Measurements from ENCODE around the gene TBC1D25.
"Not testable (repeated sequence)": the region's sequence is repeated elsewhere in the genome, so short reads cannot be mapped to it uniquely, and the experiment has no call there.

The TBC1D25 gene

GRCh38 chrX:48516987-48517386, 22.5 kb upstream of the TBC1D25 start:
- no peak for DNase-seq

- not testable (repeated sequence) for DNase-seq
These were observed 20.0 kb upstream of the TBC1D25 start for GRCh38 chrX:48519481-48519880.

DNA sequence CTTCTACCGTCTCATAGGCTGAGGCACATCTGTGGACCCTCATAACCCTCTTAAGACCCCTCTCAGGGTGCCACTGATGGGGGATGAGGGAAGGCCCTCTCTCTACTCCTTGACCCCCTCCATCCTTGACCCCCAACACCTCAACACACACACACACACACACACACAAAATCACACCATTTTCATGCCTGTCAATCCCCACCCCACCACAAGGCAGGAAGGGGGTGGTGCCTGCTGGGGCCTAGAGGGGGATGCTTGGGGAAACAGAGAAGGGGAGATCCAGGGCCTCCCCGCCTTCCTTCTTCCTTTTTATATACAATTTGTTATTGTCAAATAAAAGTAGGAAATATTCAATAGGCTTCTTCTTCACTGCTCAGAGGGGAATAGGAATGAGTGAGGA, 19.1 kb upstream of the TBC1D25 start:
- no peak for DNase-seq

DNA sequence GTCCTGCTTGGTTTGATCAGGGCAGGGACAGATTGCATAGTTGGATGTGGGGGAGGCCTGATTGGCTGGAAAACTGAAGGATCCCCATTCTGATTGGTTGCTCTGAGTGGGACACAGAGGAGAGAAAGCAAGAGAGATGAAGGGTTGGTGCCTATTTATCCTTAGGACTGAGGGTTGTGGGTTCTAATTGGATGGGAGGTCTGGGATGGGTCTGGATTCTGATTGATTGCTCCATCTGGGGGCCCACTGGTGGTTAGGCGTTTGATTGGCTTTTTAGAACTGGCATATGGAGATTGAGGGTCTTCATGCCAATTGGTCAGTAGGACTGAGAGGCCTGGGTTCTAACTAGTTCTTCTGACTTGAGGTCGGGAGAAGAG, 18.6 kb upstream of the TBC1D25 start:
- DNase-seq, result no peak

GRCh38 chrX:48521353-48522243, 17.9 kb upstream of the TBC1D25 start, which contains the start of gene EBP:
TSS of gene EBP (plus strand) at chrX:48521808. CDS start at chrX:48523772, 1,964 bp downstream.
- DNase-seq, result peak; percentile 96

DNA sequence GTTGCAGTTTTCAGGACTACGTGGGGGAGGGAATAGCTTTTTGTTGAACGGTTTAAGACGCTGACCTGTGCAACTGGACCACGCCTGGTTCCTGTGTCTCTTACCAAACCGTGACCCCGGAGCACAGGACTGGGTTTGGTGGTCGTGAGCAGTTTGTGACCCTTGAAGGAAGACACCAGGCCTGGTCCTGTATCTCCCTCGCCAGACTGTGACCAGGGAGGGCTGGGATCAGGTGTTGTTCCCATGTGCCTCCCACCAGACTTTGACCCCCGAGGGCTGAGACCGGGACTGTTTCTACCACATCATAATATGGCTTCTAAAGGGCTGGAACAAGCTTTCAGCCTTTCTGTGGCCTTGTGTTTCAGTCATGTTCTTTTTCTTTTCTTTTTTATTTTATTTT, 17.2 kb upstream of the TBC1D25 start:
- DNase-seq, result no peak

DNA sequence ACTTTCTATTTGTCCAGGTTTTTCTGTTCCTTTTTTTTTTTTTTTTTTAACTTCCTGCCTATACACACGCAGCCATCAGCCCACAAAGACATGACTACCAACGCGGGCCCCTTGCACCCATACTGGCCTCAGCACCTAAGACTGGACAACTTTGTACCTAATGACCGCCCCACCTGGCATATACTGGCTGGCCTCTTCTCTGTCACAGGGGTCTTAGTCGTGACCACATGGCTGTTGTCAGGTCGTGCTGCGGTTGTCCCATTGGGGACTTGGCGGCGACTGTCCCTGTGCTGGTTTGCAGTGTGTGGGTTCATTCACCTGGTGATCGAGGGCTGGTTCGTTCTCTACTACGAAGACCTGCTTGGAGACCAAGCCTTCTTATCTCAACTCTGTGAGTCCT, 15.8 kb upstream of the TBC1D25 start:
- DNase-seq, result no peak

DNA sequence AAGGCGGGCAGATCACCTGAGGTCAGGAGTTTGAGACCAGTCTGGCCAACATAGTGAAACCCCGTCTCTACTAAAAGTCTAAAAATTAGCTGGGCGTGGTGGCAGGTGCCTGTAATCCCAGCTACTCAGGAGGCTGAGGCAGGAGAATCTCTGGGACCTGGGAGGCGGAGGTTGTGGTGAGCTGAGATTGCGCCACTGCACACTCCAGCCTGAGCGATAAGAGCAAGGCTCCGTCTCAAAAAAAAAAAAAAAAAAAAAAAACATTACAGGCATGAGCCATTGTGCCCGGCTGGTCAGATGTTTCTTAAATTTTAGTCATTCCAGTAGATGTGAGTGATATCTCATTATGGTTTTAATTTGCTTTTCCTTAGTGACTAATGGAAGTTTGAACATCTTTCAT, 13.7 kb upstream of the TBC1D25 start:
- DNase-seq, result not testable (repeated sequence)

DNA sequence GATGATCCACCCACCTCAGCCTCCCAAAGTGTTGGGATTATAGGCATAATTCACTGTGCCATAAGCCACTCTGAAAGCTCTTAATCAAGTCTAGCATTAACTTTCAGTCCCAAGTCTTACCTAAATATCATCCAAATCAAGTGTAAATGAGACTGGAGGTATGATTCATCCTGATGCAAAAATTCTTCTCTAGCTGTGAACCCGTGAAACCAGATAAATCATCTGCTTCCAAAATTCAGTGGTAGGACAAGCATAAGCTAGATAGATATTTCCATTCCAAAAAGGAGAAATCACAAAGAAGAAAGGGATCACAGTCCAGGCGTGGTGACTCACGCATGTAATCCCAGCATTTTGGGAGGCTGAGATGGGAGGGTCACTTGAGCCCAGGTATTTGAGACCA, 8.8 kb upstream of the TBC1D25 start:
- DNase-seq, result no peak

DNA sequence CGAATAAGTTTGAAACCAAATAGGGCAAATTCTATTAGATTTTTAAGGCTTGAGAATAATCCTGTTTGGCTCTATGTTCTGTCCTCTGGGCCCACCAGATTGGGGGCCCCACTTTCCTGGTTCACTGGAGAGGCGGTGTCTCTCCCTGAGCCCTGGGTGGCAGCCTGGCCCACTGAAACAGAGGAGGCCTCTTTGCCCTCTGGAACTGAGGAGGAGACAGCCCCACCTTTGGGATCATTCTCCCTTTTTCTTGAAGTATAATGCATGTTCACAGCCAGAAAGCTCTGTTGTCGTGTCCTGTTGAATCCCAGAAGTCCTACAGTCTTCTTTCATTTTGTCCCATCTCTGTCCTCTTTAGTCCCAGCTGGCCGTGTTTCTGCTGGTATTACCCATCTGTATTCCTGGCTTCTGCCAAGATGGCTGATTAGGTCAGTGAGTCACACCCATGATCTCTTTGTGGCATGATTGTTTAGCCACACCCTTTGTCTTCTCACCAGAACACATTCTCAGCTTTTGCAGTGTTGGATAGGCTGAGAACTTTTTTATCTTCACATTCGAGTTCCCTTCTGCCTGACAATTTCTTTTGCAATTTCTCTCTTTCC, 8.1 kb upstream of the TBC1D25 start:
- no peak for DNase-seq

DNA sequence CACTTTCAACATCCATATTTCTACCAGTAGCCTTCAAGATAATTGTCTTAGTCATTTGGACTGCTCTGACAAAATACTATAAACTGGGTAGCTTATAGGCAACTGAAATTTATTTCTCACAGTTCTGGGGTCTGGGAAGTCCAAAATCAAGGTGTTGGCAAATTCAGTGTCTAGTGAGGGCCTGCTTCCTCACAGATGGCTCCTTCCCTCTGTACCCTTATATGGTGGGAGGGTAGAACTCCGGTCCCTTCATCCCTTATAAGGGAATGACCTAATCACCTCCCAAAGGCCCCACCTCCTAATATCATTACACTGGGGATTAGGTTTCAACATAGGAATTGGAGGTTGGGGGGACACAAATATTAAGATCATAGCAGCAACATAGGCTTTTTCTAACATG, 7.4 kb upstream of the TBC1D25 start:
- no peak for DNase-seq

DNA sequence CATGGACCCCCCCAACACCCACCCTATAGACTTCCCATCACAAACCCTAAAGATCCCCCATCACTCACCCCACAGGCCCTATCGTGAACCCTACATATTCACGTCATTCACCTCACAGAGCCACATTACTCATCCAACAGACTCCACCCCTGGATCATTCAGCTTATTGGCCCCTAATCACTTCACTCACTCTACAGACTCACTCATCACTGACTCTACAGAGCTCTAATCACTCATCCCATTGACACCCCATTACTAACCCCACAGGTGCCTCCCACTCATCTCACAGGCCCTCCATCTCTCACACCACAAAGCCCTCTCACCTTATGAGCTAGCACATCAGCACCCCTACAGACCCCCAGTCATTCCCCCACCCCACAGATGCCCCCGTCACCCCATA, 6.3 kb upstream of the TBC1D25 start:
- DNase-seq, result no peak

DNA sequence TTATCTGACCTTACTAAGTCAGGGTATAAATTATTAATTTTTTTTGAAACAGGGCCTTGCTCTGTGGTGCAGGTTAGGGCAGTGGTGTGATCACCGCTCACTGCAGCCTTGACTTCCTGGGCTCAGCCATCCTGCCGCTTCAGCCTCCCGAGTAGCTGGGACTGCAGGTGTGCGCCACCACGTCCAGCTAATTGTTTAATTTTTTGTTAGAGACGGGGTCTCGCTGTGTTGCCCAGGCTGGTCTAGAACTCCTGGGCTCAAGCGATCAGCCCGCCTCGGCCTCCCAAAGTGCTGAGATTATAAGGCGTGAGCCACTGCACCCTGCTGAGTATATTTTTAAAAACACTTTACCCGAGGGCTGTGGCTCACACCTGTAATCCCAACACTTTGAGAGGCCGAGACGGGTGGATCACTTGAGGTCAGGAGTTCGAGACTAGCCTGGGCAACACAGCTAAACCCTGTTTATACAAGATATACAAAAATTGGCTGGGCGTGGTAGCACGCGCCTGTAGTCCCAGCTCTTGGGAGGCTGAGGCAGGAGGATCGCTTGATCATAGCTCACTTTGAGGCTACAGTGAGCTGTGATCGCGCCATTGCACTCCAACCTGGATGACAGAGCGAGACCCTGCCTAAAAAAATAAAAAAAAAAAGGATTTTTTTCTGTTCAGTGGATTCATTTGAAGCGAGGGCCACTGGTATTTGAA, 721 bp upstream of the TBC1D25 start:
- DNase-seq, result no peak

DNA sequence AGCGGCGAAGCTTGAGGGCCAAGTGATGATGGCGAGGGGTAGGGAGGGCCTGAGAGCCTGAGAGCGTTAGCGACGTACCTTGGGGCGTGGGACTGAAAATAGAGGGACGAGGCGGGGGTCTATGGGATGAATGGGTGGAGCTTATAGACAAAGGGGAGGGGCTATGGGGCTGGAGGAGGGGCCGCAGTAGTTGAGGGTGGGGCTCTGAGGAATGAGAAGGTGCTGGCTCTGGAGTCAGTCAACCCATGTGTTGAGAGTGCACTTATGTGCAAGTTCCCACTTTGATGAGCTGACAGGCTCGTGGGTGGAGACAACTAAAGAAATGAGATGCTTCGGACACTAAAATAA, 488 bp downstream of the TBC1D25 start:
- DNase-seq, result peak; percentile 59

DNA sequence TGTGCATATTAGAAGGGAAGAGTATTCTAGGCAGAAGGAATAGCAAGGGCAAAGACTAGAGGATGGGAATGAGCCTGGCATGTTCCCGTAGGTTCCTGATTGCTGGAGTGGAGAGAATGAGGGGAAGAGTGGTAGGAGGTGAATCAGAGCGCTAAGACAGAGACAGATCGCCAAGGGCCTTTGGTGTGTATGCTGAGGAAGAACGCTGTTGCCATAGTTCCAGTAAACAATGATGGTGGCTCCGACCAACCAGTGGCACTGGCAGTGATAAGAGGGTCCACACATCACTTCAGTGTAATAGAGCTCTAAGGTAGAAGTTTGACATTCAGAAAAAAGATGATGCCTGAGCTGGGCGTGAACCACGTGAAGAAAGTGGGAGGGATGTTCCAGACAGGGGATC, 966 bp downstream of the TBC1D25 start:
- no peak for DNase-seq

DNA sequence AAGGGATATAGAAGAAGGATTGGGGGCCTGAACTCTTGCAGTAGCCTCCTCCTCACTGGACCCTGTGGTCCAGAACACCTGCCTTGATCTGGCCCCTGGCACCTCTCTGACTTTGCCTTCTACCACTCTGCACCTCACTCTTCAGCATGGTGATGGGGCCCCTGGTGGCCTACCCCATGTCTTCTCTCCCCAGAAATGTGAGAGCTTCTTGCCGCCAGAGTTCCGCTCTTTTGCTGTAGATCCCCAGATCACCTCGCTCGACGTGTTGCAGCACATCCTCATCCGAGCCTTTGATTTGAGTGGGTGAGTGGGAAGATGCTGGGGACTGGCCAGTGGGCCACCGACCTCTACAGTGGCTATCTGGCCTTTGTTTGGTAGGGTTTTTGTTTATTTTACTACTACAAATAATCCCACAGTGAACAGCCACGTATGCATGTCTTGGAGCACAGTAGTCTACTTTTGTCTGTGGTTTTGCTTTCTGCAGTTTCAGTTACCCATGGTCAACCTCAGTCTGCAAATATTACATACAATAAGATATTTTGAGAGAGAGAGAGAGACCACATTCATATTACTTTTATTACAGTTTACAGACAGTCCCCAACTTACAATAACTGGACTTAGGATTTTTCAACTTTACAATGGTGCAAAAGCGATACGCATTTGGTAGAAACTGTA, 1.8 kb downstream of the TBC1D25 start:
- no peak for DNase-seq

GRCh38 chrX:48548871-48549270, 9.4 kb downstream of the TBC1D25 start:
- no peak for DNase-seq

- DNase-seq, result not testable (repeated sequence)
These were observed 16.3 kb downstream of the TBC1D25 start for GRCh38 chrX:48555731-48556325.

- no peak for DNase-seq
These were observed 18.8 kb downstream of the TBC1D25 start for GRCh38 chrX:48558271-48558670.

DNA sequence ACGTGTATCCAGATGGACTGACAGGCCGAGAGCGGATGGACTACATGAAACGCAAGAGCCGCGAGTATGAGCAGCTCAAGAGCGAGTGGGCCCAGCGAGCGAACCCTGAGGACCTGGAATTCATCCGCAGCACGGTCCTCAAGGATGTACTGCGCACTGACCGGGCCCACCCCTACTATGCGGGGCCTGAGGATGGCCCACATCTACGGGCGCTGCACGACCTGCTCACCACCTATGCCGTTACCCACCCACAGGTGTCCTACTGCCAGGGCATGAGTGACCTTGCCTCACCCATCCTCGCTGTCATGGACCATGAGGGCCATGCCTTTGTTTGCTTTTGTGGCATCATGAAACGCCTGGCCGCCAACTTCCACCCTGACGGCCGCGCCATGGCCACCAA, 20.1 kb downstream of the TBC1D25 start:
- DNase-seq, result no peak

- no peak for DNase-seq
These were observed 20.5 kb downstream of the TBC1D25 start for GRCh38 chrX:48560056-48560455.

DNA sequence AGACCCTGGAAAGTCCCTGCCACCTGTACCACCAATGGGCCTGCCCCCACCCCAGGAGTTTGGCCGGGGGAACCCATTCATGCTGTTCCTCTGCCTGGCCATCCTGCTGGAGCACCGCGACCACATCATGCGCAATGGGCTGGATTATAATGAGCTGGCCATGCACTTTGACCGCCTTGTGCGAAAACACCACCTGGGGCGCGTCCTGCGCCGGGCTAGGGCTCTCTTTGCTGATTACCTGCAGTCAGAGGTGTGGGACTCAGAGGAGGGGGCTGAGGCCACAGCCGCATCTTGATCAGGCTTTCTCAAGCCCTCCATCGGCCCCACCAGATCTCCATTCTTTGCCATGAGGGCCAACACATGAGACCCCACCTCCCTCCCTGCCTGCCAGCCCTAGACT, 21.2 kb downstream of the TBC1D25 start:
- no peak for DNase-seq

GRCh38 chrX:48569958-48570357, 30.4 kb downstream of the TBC1D25 start:
- no peak for DNase-seq
